ENCODE measurements around the gene TMEM208.

- TF ChIP-seq EZH2 (IDR thresholded peaks at IDR 0.05), result no peak
- no peak for TF ChIP-seq FOXP2 (optimal IDR thresholded peaks at IDR 0.05; ENCODE audit: control extremely low read depth, extremely low read length, insufficient read depth)
Measured at GRCh38 chr16:67215706-67216105, 11.2 kb upstream of the TMEM208 start.
